ENCODE data around the gene GPR85.

Gene GPR85

GRCh38 chr7:113083816-113084495 lies 2.7 kb downstream of the GPR85 start:
- TF ChIP-seq CTCF (IDR thresholded peaks at IDR 0.05; ENCODE audit: borderline replicate concordance, extremely low read depth, low read length, poor library complexity, severe bottlenecking) (no peak), EZH2 (IDR thresholded peaks at IDR 0.05; ENCODE audit: borderline replicate concordance, low read depth, low read length, severe bottlenecking) (no peak)
- H3K27me3 ChIP-seq (ENCODE audit: insufficient read depth, low read length, poor library complexity) = peaks cover 9% of the 10 kb centered on the region
- no peaks in the 10 kb centered on the region for H3K36me3 ChIP-seq (ENCODE audit: insufficient read depth, low read length)
- H3K4me2 ChIP-seq (ENCODE audit: insufficient read depth, low read length) = no peak overlapping the region
- H2AFZ ChIP-seq (ENCODE audit: low read depth, low read length) = no peak overlapping the region
- no peak overlapping the region for H3K4me3 ChIP-seq (ENCODE audit: low read depth in 1 of 2, low read length in 2 of 2)
- H3K9me3 ChIP-seq (ENCODE audit: insufficient read depth, low read length, severe bottlenecking) = no peaks in the 10 kb centered on the region
- no peaks in the 10 kb centered on the region for H4K20me1 ChIP-seq (ENCODE audit: insufficient read depth, low read length)
- no peak overlapping the region for H3K9ac ChIP-seq (ENCODE audit: low read depth, low read length)
- H3K27ac ChIP-seq (ENCODE audit: low read length) = no peak overlapping the region
- H3K4me1 ChIP-seq (ENCODE audit: insufficient read depth, low read length) = no peaks in the 10 kb centered on the region
- DNase-seq (no peak), ATAC-seq (ENCODE audit: insufficient read depth, low read depth) (no peak)
- H3K79me2 ChIP-seq (ENCODE audit: insufficient read depth, low read length) = no peaks in the 10 kb centered on the region

GRCh38 chr7:113083132-113083815 lies 3.4 kb downstream of the GPR85 start:
- no peak for ATAC-seq (ENCODE audit: insufficient read depth, low read depth)
- H3K36me3 ChIP-seq (ENCODE audit: insufficient read depth, low read length) = no peaks in the 10 kb centered on the region

GRCh38 chr7:113078331-113078730 lies 8.3 kb downstream of the GPR85 start:
- H3K4me1 ChIP-seq (ENCODE audit: insufficient read depth, low read length) = no peaks in the 10 kb centered on the region
- no peak overlapping the region for H2AFZ ChIP-seq (ENCODE audit: low read depth, low read length)
- H3K27me3 ChIP-seq (ENCODE audit: insufficient read depth, low read length, poor library complexity) = peaks cover 3% of the 10 kb centered on the region
- no peak overlapping the region for H3K9ac ChIP-seq (ENCODE audit: low read depth, low read length)
- DNase-seq (no peak), ATAC-seq (ENCODE audit: insufficient read depth, low read depth) (no peak)
- TF ChIP-seq EZH2 (IDR thresholded peaks at IDR 0.05; ENCODE audit: borderline replicate concordance, low read depth, low read length, severe bottlenecking) = no peak
- TF ChIP-seq CTCF (IDR thresholded peaks at IDR 0.05; ENCODE audit: borderline replicate concordance, extremely low read depth, low read length, poor library complexity, severe bottlenecking) = no peak
- no peak overlapping the region for H3K27ac ChIP-seq (ENCODE audit: low read length)
- no peaks in the 10 kb centered on the region for H3K9me3 ChIP-seq (ENCODE audit: insufficient read depth, low read length, severe bottlenecking)
- H3K79me2 ChIP-seq (ENCODE audit: insufficient read depth, low read length) = no peaks in the 10 kb centered on the region
- H3K4me2 ChIP-seq (ENCODE audit: insufficient read depth, low read length) = no peak overlapping the region
- no peaks in the 10 kb centered on the region for H4K20me1 ChIP-seq (ENCODE audit: insufficient read depth, low read length)
- H3K36me3 ChIP-seq (ENCODE audit: insufficient read depth, low read length) = no peaks in the 10 kb centered on the region
- H3K4me3 ChIP-seq (ENCODE audit: low read depth in 1 of 2, low read length in 2 of 2) = no peak overlapping the region

More at GRCh38 chr7:113083132-113083815, 3.4 kb downstream of the GPR85 start:
- no peak overlapping the region for H3K4me3 ChIP-seq (ENCODE audit: low read depth in 1 of 2, low read length in 2 of 2)
- DNase-seq = no peak
- peaks cover 9% of the 10 kb centered on the region for H3K27me3 ChIP-seq (ENCODE audit: insufficient read depth, low read length, poor library complexity)
- TF ChIP-seq CTCF (IDR thresholded peaks at IDR 0.05; ENCODE audit: borderline replicate concordance, extremely low read depth, low read length, poor library complexity, severe bottlenecking) = no peak
- no peak for TF ChIP-seq EZH2 (IDR thresholded peaks at IDR 0.05; ENCODE audit: borderline replicate concordance, low read depth, low read length, severe bottlenecking)
- no peaks in the 10 kb centered on the region for H3K9me3 ChIP-seq (ENCODE audit: insufficient read depth, low read length, severe bottlenecking)
- H4K20me1 ChIP-seq (ENCODE audit: insufficient read depth, low read length) = no peaks in the 10 kb centered on the region
- no peak overlapping the region for H3K9ac ChIP-seq (ENCODE audit: low read depth, low read length)
- H2AFZ ChIP-seq (ENCODE audit: low read depth, low read length) = no peak overlapping the region
- H3K4me2 ChIP-seq (ENCODE audit: insufficient read depth, low read length) = no peak overlapping the region
- no peak overlapping the region for H3K27ac ChIP-seq (ENCODE audit: low read length)
- no peaks in the 10 kb centered on the region for H3K79me2 ChIP-seq (ENCODE audit: insufficient read depth, low read length)
- H3K4me1 ChIP-seq (ENCODE audit: insufficient read depth, low read length) = no peaks in the 10 kb centered on the region
